Endothelial cell of umbilical vein (primary cell): Measurements from ENCODE around the gene OR52E5. TPM values are rescaled to one million over a fixed set of nuclear protein-coding genes. Genes with fewer than 3 reads are reported as not detected.

Source experiments
- BruUV-seq: library from RNA; stranded (reverse); fragments of 400-500 nt; replicated peaks from 2 replicates; lab custom pipeline; 2021; lab: Mats Ljungman, UMichigan
- CTCF ChIA-PET: fragments of 300-600, 350-600 bp; sonication (Branson Sonifier 250); formaldehyde crosslinking; loops from one replicate; lab custom pipeline; 2021; ENCODE audit warnings: antibody characterized with exemption, inconsistent platforms; lab: Charles Lee
- POLR2A ChIA-PET: fragments of 300-600, 350-600 bp; sonication (Branson Sonifier 250); formaldehyde crosslinking; loops from one replicate; lab custom pipeline; 2021; ENCODE audit warnings: antibody characterized with exemption, inconsistent platforms; lab: Charles Lee
- DNase-seq: peaks from one replicate; pipeline ENCODE4 v3.0.0-alpha.2; 2011; ENCODE audit warnings: low read depth, low spot score
- FAIRE-seq: peaks from 2 replicates; lab custom pipeline; 2011; peaks lifted over from hg19 to GRCh38; lab: Jason Lieb, UNC
- H2AFZ ChIP-seq: 2 replicates; pipeline ENCODE4 v1.6.0; 2012; ENCODE audit warnings: low read depth, low read length, control low read depth, inconsistent platforms
- H3K27ac ChIP-seq: 2 replicates; pipeline ENCODE4 v1.5.1; 2011; ENCODE audit warnings: low read depth, mild to moderate bottlenecking, control low read depth, low read length, moderate library complexity; ENCODE audit not compliant: insufficient read depth
- H3K27me3 ChIP-seq, 2 experiments: 2 replicates each; pipeline versions ENCODE4 v1.6.0 to v1.6.1; 2011; ENCODE audit warnings: low read length in 2 of 2, mixed read lengths in 1 of 2; ENCODE audit not compliant: control insufficient read depth in 2 of 2, insufficient read depth in 2 of 2
- H3K36me3 ChIP-seq, 2 experiments: 2 replicates in 1 of 2; 3 replicates in 1 of 2; pipeline ENCODE4 v1.5.1; 2011; ENCODE audit warnings: low read length in 2 of 2, mild to moderate bottlenecking in 1 of 2, moderate library complexity in 1 of 2; ENCODE audit not compliant: control insufficient read depth in 2 of 2, insufficient read depth in 2 of 2; ENCODE audit errors: extremely low read depth in 1 of 2
- H3K4me1 ChIP-seq: 3 replicates; pipeline ENCODE4 v1.5.1; 2011; ENCODE audit warnings: mild to moderate bottlenecking, low read length; ENCODE audit not compliant: control insufficient read depth, insufficient read depth; ENCODE audit errors: extremely low read depth
- H3K4me2 ChIP-seq: 2 replicates; pipeline ENCODE4 v1.6.1; 2011; ENCODE audit warnings: low read length, control low read depth, mixed read lengths; ENCODE audit not compliant: insufficient read depth
- H3K4me3 ChIP-seq, 3 experiments: fragments of 200-600 bp in 1 of 3; sonication (generic), shearing (Covaris generic) in 1 of 3; replicated peaks in 1 of 3; 2 replicates each; pipeline ENCODE4 v1.5.1; 2011 to 2016; ENCODE audit warnings: control low read depth in 3 of 3, low read length in 3 of 3, mild to moderate bottlenecking in 2 of 3, inconsistent platforms in 1 of 3, low read depth in 1 of 3, moderate library complexity in 1 of 3; ENCODE audit not compliant: insufficient read depth in 1 of 3
- H3K79me2 ChIP-seq: 2 replicates; pipeline ENCODE4 v1.6.0; 2012; ENCODE audit warnings: low read length, inconsistent platforms; ENCODE audit not compliant: control insufficient read depth, insufficient read depth
- H3K9ac ChIP-seq: replicated peaks from 2 replicates; pipeline ENCODE3; 2011; ENCODE audit warnings: low read length, control low read depth; ENCODE audit not compliant: insufficient read depth; ENCODE audit errors: extremely low read depth
- H3K9me1 ChIP-seq: replicated peaks from 3 replicates; pipeline ENCODE4 v1.6.0; 2011; ENCODE audit warnings: mild to moderate bottlenecking, low read length; ENCODE audit not compliant: control insufficient read depth, insufficient read depth; ENCODE audit errors: extremely low read depth
- H3K9me3 ChIP-seq: replicated peaks from 2 replicates; pipeline ENCODE4 v1.5.1; 2012; ENCODE audit warnings: low read length, inconsistent platforms; ENCODE audit not compliant: control insufficient read depth, insufficient read depth
- H4K20me1 ChIP-seq: replicated peaks from 2 replicates; pipeline ENCODE3; 2011; ENCODE audit warnings: mild to moderate bottlenecking, low read length; ENCODE audit not compliant: control insufficient read depth, insufficient read depth; ENCODE audit errors: extremely low read depth
- GATA2 ChIP-seq: IDR thresholded peaks from 2 replicates; pipeline ENCODE4 v1.7.0; 2011; ENCODE audit warnings: low read depth, mild to moderate bottlenecking, moderate library complexity, mixed read lengths, low read length; ENCODE audit not compliant: insufficient read length, insufficient read depth
- JUN ChIP-seq: IDR thresholded peaks from 2 replicates; pipeline ENCODE4 v1.6.1; 2011; ENCODE audit warnings: borderline replicate concordance, low read depth; ENCODE audit not compliant: insufficient read length, insufficient read depth
- MYC ChIP-seq: IDR thresholded peaks from one replicate; pipeline ENCODE4 v1.6.1; 2011; ENCODE audit warnings: mild to moderate bottlenecking, low read depth, low read length
- POLR2A ChIP-seq: IDR thresholded peaks from 2 replicates; pipeline ENCODE4 v1.6.1; 2012; ENCODE audit warnings: low read depth, mild to moderate bottlenecking, control low read depth, low read length
- POLR2AphosphoS5 ChIP-seq: IDR thresholded peaks from 2 replicates; pipeline ENCODE4 v1.6.1; 2012; ENCODE audit warnings: low read depth, mild to moderate bottlenecking, control low read depth, low read length, moderate library complexity; ENCODE audit not compliant: insufficient read depth
- dilution Hi-C: fragments of 300-500 bp; cut with MboI; formaldehyde crosslinking; loops from one replicate; pipeline ENCODE4 v1.15.0; 2019; ENCODE audit warnings: low sequenced_read_pairs; ENCODE audit not compliant: extremely low pct_ligation_motif_present
- intact Hi-C: fragments of 100-400 bp; cut with micrococcal nuclease; formaldehyde crosslinking; loops from one replicate; pipeline ENCODE4 v1.10.0; 2022
- polyA plus RNA-seq, 4 experiments: library from polyadenylated mRNA; depleted of rRNA in 3 of 4; stranded (reverse) in 3 of 4; unstranded in 1 of 4; fragments of >200 nt; gene quantifications; 2 replicates each; pipeline versions ENCODE4 v1.2.1 to v1.2.3, GENCODE V29; 2011 to 2012; ENCODE audit warnings: missing spikeins in 1 of 4
- total RNA-seq: library from RNA; stranded (reverse); gene quantifications from 2 replicates; pipeline ENCODE4 v1.2.3, GENCODE V29; 2021
- TF ChIP-seq, protein P1 (sequence below): IDR thresholded peaks from 2 replicates; pipeline ENCODE4 v1.6.1; 2011; ENCODE audit not compliant: insufficient read depth, insufficient read length
- TF ChIP-seq, protein P2 (sequence below), 2 donors: IDR thresholded peaks; 1 replicate in 1 of 2; 2 replicates in 1 of 2; pipeline ENCODE4 v1.5.1; 2011; ENCODE audit warnings: low read length in 2 of 2, mild to moderate bottlenecking in 2 of 2, moderate library complexity in 2 of 2, control low read depth in 1 of 2, inconsistent platforms in 1 of 2, low read depth in 1 of 2; ENCODE audit not compliant: insufficient read depth in 1 of 2; ENCODE audit errors: extremely low read depth in 1 of 2

Gene OR52E5
- total and polyA plus RNA-seq, 2 donors (not counting 3 experiments of a cell fraction or from before 2014, with no cell fraction given): not detected

DNA sequence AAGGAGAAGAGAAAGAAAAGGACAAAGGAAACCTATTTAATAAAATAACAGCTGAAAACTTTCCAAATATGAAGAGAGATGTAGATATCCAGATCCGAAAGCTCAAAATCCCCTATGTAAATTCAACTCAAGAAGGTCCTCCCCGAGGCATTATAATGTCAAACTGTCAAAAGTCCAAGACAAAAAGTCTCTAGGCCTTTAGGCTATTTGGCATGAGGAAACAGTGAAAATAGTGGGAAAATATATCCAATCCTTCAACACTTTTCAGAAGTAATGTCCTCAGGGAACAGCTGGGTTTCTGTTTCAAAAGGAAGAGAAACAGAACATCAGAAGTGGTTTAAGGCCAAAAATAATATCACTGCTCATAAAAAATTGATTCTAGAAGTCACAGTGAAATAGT, 14.4 kb upstream of the OR52E5 start:
- no peak overlapping the region for H3K4me2 ChIP-seq
- BruUV-seq: no TSS peak
- no peak for TF ChIP-seq JUN
- TF ChIP-seq, protein P1, sequence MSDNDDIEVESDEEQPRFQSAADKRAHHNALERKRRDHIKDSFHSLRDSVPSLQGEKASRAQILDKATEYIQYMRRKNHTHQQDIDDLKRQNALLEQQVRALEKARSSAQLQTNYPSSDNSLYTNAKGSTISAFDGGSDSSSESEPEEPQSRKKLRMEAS: no peak
- TF ChIP-seq, protein P2, sequence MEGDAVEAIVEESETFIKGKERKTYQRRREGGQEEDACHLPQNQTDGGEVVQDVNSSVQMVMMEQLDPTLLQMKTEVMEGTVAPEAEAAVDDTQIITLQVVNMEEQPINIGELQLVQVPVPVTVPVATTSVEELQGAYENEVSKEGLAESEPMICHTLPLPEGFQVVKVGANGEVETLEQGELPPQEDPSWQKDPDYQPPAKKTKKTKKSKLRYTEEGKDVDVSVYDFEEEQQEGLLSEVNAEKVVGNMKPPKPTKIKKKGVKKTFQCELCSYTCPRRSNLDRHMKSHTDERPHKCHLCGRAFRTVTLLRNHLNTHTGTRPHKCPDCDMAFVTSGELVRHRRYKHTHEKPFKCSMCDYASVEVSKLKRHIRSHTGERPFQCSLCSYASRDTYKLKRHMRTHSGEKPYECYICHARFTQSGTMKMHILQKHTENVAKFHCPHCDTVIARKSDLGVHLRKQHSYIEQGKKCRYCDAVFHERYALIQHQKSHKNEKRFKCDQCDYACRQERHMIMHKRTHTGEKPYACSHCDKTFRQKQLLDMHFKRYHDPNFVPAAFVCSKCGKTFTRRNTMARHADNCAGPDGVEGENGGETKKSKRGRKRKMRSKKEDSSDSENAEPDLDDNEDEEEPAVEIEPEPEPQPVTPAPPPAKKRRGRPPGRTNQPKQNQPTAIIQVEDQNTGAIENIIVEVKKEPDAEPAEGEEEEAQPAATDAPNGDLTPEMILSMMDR (IDR thresholded peaks at IDR 0.05; ENCODE audit: extremely low read depth in 1 of 2, insufficient read depth in 1 of 2, low read depth in 1 of 2, low read length in 2 of 2): no peak
- no peak for TF ChIP-seq POLR2AphosphoS5
- no peak for TF ChIP-seq MYC
- TF ChIP-seq POLR2A: no peak
- no peak for TF ChIP-seq GATA2
- ChIA-PET POLR2A (no interaction called here), CTCF (interaction anchor here (1.2 kb wide), 1 partner anchor 12 kb away, joined by 4 read pairs; no protein-coding TSS in a partner anchor)
- no peak for FAIRE-seq
- dilution Hi-C loops (no loop called here), intact Hi-C loops (no loop called here)
- DNase-seq: no peak
- no peaks in the 10 kb centered on the region for H3K4me1 ChIP-seq
- H3K9ac ChIP-seq: no peak overlapping the region
- H3K4me3 ChIP-seq: no peak overlapping the region
- no peaks in the 10 kb centered on the region for H3K9me1 ChIP-seq
- no peaks in the 10 kb centered on the region for H3K27me3 ChIP-seq
- no peaks in the 10 kb centered on the region for H3K79me2 ChIP-seq
- H3K36me3 ChIP-seq: no peaks in the 10 kb centered on the region
- H3K27ac ChIP-seq: no peak overlapping the region
- no peaks in the 10 kb centered on the region for H4K20me1 ChIP-seq
- no peaks in the 10 kb centered on the region for H3K9me3 ChIP-seq
- no peak overlapping the region for H2AFZ ChIP-seq
